ENCODE results near the gene HYI.

DNA sequence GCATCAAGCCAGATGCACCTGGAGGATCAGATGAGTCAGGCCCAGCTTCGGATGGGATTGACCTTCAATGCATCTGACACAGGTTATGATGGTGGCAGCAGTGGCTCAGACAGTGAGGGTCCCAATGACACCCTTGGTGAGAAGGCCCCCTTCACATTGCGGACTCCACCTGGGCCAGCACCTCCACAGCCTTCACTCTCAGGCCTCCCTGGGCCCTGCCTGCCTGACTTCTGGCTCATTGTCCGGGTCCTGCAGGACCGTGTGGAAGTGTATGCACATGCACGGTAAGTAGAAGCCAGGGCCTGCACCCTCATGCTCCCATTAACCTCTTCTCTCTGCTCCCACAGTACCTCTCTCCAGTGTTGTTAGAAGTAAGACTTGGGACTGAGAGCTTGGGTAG, 20.8 kb downstream of the HYI start:
- TF ChIP-seq, protein P1, sequence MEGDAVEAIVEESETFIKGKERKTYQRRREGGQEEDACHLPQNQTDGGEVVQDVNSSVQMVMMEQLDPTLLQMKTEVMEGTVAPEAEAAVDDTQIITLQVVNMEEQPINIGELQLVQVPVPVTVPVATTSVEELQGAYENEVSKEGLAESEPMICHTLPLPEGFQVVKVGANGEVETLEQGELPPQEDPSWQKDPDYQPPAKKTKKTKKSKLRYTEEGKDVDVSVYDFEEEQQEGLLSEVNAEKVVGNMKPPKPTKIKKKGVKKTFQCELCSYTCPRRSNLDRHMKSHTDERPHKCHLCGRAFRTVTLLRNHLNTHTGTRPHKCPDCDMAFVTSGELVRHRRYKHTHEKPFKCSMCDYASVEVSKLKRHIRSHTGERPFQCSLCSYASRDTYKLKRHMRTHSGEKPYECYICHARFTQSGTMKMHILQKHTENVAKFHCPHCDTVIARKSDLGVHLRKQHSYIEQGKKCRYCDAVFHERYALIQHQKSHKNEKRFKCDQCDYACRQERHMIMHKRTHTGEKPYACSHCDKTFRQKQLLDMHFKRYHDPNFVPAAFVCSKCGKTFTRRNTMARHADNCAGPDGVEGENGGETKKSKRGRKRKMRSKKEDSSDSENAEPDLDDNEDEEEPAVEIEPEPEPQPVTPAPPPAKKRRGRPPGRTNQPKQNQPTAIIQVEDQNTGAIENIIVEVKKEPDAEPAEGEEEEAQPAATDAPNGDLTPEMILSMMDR (conservative IDR thresholded peaks at IDR 0.05) = no peak
- TF ChIP-seq EZH2 (IDR thresholded peaks at IDR 0.05; ENCODE audit: low read depth) = no peak

Data from PC-9 (cell line).